Gastrocnemius medialis (tissue), 4 donors: ENCODE measurements around the gene LRRC74A. TPM values are rescaled to one million over a fixed set of nuclear protein-coding genes. Genes with fewer than 3 reads are reported as not detected.

Source experiments
- ATAC-seq, 2 donors: fragments of 150-250 bp; one replicate each; pipeline ENCODE4 v1.9.1; 2016
- DNase-seq, 2 donors: peaks; one replicate each; pipeline ENCODE4 v3.0.0-alpha.2; 2019
- H3K27ac ChIP-seq, 4 donors: fragments of 200-600 bp; sonication (generic); 1 replicate in 1 of 4; 2 replicates in 3 of 4; pipeline ENCODE4 v1.5.1; 2016 to 2018; ENCODE audit warnings: mild to moderate bottlenecking in 2 of 4, moderate library complexity in 1 of 4
- H3K27me3 ChIP-seq, 3 donors: fragments of 200-600 bp; sonication (generic) in 2 of 3; 1 replicate in 1 of 3; 2 replicates in 2 of 3; pipeline versions ENCODE4 v1.5.1 to v1.6.0; 2016 to 2019; ENCODE audit warnings: mild to moderate bottlenecking in 1 of 3, moderate library complexity in 1 of 3
- H3K36me3 ChIP-seq, 2 donors: fragments of 200-600 bp; sonication (generic) in 1 of 2; one replicate each; pipeline ENCODE4 v1.5.1; 2017 to 2018
- H3K4me1 ChIP-seq, 2 donors: fragments of 200-600 bp; sonication (generic) in 1 of 2; one replicate each; pipeline ENCODE4 v1.5.1; 2016 to 2017; ENCODE audit warnings: mild to moderate bottlenecking in 2 of 2
- H3K4me3 ChIP-seq, 4 donors: fragments of 200-600 bp; sonication (generic) in 3 of 4; 1 replicate in 1 of 4; 2 replicates in 3 of 4; pipeline ENCODE4 v1.5.1; 2016 to 2019; ENCODE audit warnings: mild to moderate bottlenecking in 2 of 4
- H3K9me3 ChIP-seq, 3 donors: fragments of 200-600 bp; sonication (generic) in 2 of 3; 1 replicate in 1 of 3; 2 replicates in 2 of 3; pipeline ENCODE4 v1.5.1; 2016 to 2019
- CTCF ChIP-seq, 5 experiments: fragments of 450-650 bp in 3 of 5; fragments of 200-600 bp in 2 of 5; sonication (generic) in 2 of 5; IDR thresholded peaks in 4 of 5; conservative IDR thresholded peaks in 1 of 5; 1 replicate in 4 of 5; 2 replicates in 1 of 5; pipeline ENCODE4 v1.5.1; 2016 to 2019; ENCODE audit warnings: antibody characterized with exemption in 5 of 5, mild to moderate bottlenecking in 3 of 5, moderate library complexity in 3 of 5
- POLR2A ChIP-seq, 2 donors: fragments of 450-650 bp; IDR thresholded peaks; one replicate each; pipeline ENCODE4 v1.6.1; 2017; ENCODE audit warnings: antibody characterized with exemption in 2 of 2, mild to moderate bottlenecking in 2 of 2, moderate library complexity in 2 of 2
- in situ Hi-C, 4 donors: fragments of 200-750 bp; cut with MboI; loops; one replicate each; pipeline versions ENCODE4 v1.15.0 to v1.8.0; 2017; ENCODE audit warnings: low sequenced_read_pairs in 4 of 4
- intact Hi-C: fragments of 100-400 bp; cut with DNase I; formaldehyde crosslinking; loops from one replicate; pipeline ENCODE4 v1.15.1; 2023; ENCODE audit warnings: low total_unique reads
- total RNA-seq, 4 donors: library from RNA; depleted of rRNA; stranded (reverse); fragments of >200 nt; gene quantifications; one replicate each; pipeline versions ENCODE4 v1.1.0 to v1.2.3, GENCODE V29; 2016

LRRC74A gene
- total RNA-seq, 4 donors from 2014 or later: not detected

- in situ Hi-C loops: no loop called here
- no peak for TF ChIP-seq POLR2A (IDR thresholded peaks at IDR 0.05)
- no peak for TF ChIP-seq CTCF (IDR thresholded peaks at IDR 0.05 in 4 of 5, conservative IDR thresholded peaks at IDR 0.05 in 1 of 5)
- H3K36me3 ChIP-seq: no peaks in the 10 kb centered on the region
- no peak for DNase-seq
- intact Hi-C loops: no loop called here
- no peak for ATAC-seq
- H3K4me3 ChIP-seq: no peak overlapping the region
- H3K9me3 ChIP-seq: no peaks in the 10 kb centered on the region
- peak overlapping the region in 1 of 4 donors; percentile 24 for H3K27ac ChIP-seq
- no peaks in the 10 kb centered on the region for H3K27me3 ChIP-seq
- H3K4me1 ChIP-seq: peaks cover 11 to 33% of the 10 kb centered on the region in 2 donors
Observed at GRCh38 chr14:76900682-76901081, 74.5 kb downstream of the LRRC74A start.

- Histone ChIP-seq H3K4me1 (peaks cover 11 to 34% of the 10 kb centered on the region in 2 donors), H3K27me3 (no peaks in the 10 kb centered on the region)
- in situ Hi-C loops: no loop called here
Observed at GRCh38 chr14:76901171-76902055, 75.2 kb downstream of the LRRC74A start.

GRCh38 chr14:76902591-76902990 is 76.4 kb downstream of the LRRC74A start:
- DNase-seq: no peak
- in situ Hi-C loops: no loop called here
- intact Hi-C loops: no loop called here

More at GRCh38 chr14:76901171-76902055, 75.2 kb downstream of the LRRC74A start:
- H3K27ac ChIP-seq: peak overlapping the region in 1 of 4 donors; percentile 24
- DNase-seq (no peak), ATAC-seq (no peak)
- TF ChIP-seq POLR2A (IDR thresholded peaks at IDR 0.05) (no peak), CTCF (IDR thresholded peaks at IDR 0.05 in 4 of 5, conservative IDR thresholded peaks at IDR 0.05 in 1 of 5) (no peak)
- intact Hi-C loops: no loop called here
- H3K9me3 ChIP-seq: no peaks in the 10 kb centered on the region
- H3K4me3 ChIP-seq: no peak overlapping the region
- H3K36me3 ChIP-seq: no peaks in the 10 kb centered on the region

GRCh38 chr14:76904100-76904739 is 78.0 kb downstream of the LRRC74A start:
- peak overlapping the region in 3 of 4 donors; percentile 28 to 77 (median 44) for H3K27ac ChIP-seq

More at GRCh38 chr14:76902591-76902990, 76.4 kb downstream of the LRRC74A start:
- Histone ChIP-seq H3K9me3 (no peaks in the 10 kb centered on the region), H3K27ac (no peak overlapping the region), H3K4me3 (no peak overlapping the region), H3K27me3 (no peaks in the 10 kb centered on the region), H3K36me3 (no peaks in the 10 kb centered on the region), H3K4me1 (peaks cover 11 to 34% of the 10 kb centered on the region in 2 donors)
- TF ChIP-seq POLR2A (IDR thresholded peaks at IDR 0.05) (no peak), CTCF (IDR thresholded peaks at IDR 0.05 in 4 of 5, conservative IDR thresholded peaks at IDR 0.05 in 1 of 5) (no peak)
- ATAC-seq: no peak

More at GRCh38 chr14:76904100-76904739, 78.0 kb downstream of the LRRC74A start:
- peak; percentile 73 to 92 for ATAC-seq
- peak in 1 of 2 donors; percentile 62 for DNase-seq
- Histone ChIP-seq H3K4me1 (peaks cover 11 to 34% of the 10 kb centered on the region in 2 donors), H3K4me3 (no peak overlapping the region), H3K27me3 (no peaks in the 10 kb centered on the region), H3K9me3 (no peaks in the 10 kb centered on the region), H3K36me3 (no peaks in the 10 kb centered on the region)
- TF ChIP-seq POLR2A (IDR thresholded peaks at IDR 0.05) (no peak), CTCF (IDR thresholded peaks at IDR 0.05 in 4 of 5, conservative IDR thresholded peaks at IDR 0.05 in 1 of 5) (no peak)
- intact Hi-C loops: no loop called here
- in situ Hi-C loops: no loop called here
